GM18508 (cell line): Measurements from ENCODE around the gene DENND5A.
"Not testable (repeated sequence)": the region's sequence is repeated elsewhere in the genome, so short reads cannot be mapped to it uniquely, and the experiment has no call there.

Experiments used
- ATAC-seq: cut with Tn5 transposase; IDR thresholded peaks from one replicate; pipeline ENCODE4 v1.9.1; 2021; ENCODE audit warnings: moderate number of reproducible peaks; ENCODE audit not compliant: insufficient read depth, unreplicated experiment

Gene DENND5A

DNA sequence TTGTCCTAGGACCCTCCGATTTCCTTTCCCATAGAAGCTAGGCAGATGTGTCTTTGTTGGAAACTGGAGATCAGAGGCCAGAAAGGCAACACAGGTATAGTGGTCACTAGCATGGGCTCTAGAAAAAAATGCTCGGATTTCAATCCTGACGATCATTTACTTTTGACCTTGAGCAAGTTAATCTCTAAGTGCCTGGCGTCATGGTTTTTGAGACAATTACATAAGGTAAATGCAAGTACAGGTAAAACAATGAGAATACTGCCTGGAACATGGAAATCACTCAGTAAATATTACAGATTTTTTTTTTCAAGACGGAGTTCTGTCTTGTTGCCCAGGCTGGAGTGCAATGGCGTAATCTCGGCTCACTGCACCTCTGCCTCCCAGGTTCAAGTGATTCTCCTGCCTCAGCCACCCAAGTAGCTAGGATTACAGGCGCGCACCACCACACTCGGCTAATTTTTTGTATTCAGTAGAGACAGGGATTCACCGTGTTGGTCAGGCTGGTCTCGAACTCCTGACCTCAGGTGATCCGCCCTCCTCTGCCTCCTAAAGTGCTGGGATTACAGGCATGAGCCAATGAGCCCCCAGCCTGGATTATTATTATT lies 1.1 kb upstream of the DENND5A start:
- ATAC-seq = no peak

DNA sequence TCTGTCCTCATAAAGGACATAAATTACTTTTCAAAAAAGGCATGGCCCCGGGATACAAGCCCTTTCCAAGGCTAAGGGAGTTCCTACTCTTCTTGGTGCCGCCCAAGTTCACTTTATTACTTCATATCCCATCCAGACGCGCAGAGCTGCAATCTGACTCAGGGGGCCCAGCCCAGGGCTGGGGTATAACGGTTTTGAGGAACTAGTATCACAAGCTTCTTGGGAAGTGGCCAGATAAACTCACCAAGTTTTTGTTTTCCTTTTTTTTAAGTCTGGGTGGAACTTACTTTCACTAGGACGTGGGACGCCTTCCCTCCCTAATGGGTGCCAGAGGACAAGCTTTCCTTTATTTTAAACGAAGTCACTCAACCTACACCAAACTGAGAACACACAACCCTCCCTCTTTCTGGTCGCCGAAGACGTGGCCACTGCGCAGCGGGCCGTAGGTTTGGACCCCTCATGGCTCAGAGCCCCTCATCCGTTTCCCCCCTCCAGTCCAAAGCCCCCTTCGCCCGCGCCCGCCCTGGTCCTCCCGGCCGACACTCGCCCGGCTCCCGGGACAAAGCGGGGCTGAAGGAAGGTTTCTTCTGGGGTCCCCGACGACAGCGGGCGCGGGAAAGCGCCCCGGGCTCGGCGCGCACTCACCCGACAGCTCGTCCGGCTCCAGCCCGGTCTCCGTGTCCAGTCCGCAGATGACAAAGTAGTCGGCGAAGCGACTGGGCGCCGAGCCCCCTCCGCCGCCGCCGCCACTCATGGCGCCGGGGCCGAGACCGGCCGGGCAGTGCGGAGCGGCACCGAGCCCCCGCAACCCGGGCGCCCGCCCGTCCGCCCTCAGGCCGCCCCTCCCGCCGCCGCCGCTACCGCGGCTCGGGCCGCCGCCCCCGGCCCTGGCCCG lies 587 bp downstream of the DENND5A start:
- no peak for ATAC-seq

DNA sequence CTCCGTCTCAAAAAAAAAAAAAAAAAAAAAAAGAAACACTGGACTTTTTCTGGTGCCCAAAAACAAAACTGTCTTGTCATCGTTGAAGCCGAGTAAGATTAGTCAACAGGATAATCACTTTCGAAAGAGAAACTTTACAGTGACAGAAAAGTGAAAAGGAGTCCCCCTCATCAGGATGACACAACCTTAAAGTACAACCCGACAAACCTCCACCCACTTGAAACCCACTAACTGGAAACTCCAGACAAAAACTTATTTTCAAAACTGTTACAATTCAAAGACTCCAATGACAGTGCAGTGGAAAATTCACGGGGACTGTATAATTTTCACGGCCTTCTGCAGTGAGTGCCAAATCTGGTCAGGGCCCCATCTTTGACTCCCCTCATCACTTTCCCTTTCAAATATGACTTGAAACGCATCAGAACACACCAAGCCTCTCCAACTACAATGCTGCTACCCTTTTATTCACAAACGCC lies 1.3 kb downstream of the DENND5A start:
- ATAC-seq = peak; percentile 69

DNA sequence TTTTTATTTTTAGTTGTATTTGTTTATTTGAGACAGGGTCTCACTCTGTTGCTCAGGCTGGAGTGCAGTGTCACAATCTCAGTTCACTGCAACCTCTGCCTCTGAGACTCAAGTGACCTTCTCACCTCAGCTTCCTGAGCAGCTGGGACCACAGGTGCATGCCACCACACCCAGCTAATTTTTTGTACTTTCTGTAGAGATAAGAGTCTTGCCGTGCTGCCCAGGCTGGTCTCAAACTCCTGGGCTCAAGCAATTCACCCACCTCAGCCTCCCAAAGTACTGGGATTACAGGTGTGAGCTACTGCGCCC lies 4.4 kb downstream of the DENND5A start:
- ATAC-seq = not testable (repeated sequence)

DNA sequence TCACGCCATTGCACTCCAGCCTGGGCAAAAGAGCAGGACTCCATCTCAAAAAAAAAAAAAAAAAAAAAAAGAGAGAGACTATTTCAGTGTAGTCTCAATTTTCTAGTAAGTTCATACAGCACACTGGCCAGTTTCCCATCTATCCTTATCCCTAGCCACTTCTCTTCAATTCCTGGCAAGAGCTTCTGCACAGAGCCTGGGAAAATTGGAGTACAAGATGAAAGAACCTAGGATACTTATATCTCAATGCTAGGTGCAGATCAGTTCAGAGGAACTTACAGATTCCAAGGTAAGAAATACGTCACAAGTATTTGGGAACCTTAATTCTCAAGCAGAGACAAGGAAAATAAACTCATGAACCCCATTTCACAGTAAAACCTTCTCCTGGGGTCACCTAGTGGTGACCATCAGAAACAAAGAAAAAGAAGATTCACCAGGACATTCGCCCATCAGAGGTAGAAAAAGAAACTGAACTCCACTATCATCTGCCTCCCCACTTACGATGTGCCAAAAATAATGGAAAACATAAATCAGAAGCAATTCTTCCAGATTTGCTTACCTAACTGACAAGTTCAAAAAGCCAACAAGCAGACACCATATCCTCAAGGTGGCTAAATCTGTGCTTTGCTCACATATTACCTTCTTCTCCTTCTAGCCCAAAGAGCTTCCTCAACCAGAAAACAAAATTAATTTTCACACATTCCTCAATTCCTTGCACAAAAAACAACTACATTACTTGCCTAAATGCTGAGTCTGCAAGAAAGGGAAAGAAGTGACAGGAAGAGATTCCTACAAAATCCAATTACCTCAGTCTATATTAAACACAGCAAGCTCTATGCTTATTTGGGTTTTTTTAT lies 4.9 kb downstream of the DENND5A start:
- no peak for ATAC-seq

DNA sequence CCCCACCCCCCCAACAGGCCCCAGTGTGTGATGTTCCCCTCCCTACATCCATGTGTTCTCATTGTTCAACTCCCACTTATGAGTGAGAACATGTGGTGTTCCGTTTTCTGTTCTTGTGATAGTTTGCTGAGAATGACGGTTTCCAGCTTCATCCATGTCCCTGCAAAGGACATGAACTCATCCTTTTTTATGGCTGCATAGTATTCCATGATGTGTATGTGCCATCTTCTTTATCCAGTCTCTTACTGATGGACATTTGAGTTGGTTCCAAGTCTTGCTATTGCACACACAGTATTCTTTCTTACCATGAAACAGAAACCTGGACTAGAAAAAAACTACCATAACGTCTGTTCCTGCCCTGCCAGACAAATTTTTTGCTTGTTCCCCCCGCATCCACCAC lies 6.9 kb downstream of the DENND5A start:
- ATAC-seq = not testable (repeated sequence)

DNA sequence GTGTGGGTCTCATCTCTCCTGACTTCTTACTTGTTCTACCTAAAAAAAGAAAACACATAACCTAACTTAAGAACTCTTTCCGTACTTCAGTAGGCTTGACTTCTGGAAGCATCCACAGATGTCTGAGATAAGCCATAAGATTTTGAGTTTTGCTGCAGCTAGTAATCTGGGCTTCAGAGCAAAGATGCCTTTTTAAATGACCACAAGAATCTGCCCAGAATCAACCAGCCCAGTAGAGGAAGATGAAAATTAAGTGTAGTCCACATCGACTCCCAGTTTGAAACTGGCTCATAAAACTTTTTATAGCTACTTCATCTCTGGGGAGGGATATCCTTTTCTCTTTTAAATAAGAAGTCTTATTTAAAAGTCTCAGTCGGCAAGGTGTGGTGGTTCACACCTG lies 10.7 kb downstream of the DENND5A start:
- ATAC-seq = no peak

DNA sequence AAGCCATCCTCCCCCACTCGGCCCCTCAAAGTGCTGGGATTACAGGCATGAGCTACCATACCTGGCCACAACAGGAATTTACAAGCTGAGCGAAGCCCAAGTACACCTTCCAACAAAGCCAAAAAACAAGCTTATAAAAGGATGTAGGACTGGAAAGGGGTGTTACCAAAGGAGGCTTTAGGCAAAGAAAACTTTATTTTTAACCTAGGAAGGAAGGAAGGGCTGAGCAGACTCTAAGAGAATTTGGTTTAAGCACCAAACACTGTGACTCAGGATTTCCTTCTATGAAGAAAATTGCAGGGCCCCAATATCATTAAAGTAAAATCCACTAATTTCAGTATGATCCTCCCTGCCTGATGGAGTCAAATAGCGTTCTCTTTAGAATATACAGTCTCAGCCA lies 12.1 kb downstream of the DENND5A start:
- ATAC-seq = no peak

DNA sequence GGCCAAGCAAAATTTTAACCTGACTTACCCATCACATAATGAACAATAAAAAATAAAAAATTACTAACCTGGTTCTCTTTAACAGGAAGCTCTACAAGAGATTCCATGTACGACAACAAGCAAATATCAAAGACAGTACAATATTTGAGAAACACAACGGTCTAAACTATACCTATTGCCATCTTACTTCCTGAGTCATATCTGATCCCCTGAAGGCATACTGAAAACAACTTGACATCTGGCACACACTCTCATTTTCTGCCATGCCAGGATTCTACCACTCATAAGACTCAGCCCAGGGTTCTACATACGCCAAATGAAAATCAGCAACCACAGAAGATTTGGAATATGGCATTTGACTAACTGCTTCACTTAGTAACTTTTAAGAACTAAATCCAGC lies 13.8 kb downstream of the DENND5A start:
- ATAC-seq = no peak

DNA sequence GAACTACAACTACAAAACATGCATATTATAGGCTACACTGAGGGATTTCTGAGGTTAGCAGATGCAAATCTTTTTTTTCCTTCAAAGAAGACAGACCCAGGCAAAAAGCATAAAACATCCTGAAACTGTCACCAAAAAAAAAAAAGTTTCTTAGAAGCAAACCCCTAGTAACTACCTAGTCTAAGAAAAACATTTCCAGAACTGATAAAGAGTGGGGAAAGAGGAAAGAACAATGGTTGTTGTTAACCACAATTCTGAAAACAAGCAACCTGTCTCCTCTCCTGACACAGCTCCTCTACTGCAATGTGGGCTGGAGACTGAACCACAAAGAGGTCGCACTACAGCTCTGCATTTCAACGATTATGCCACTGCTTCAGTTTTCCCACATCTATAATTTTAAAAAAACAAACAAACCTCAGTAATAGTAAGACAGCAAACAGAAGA lies 15.0 kb downstream of the DENND5A start:
- peak; percentile 47 for ATAC-seq

DNA sequence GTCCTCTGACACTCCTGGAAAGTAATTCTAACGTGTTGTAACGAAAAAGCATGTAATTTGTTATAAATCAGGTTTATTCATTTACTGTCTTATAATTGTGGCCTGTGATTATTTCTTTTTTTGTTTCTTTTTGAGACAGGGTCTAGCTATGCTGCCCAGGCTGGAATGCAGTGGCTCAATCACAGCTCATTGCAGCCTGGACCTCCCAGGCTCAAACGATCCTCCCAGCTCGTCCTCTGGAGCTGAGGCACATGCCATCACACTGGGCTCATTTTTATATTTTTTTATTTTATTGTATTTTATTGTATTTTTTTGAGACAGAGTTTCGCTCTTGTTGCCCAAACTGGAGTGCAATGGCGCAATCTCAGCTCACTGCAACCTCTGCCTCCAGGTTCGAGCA lies 15.9 kb downstream of the DENND5A start:
- ATAC-seq = no peak

DNA sequence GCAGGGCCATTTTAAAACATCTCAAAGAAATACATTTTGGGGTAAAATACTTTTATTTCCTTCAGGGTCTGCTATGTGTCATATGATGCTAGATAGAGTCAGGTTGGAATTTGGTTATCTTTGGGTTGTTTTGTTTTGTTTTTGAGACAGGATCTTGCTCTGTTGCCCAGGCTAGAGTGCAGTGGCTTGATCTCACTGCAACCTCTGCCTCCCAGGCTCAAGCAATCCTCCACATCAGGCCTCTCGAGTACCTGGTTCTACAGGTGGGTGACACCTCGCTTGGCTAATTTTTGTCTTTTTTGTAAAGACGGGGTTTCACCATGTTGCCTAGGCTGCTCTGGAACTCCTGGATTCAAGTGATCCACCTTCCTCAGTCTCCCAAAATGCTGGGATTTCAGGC lies 17.3 kb downstream of the DENND5A start:
- no peak for ATAC-seq

DNA sequence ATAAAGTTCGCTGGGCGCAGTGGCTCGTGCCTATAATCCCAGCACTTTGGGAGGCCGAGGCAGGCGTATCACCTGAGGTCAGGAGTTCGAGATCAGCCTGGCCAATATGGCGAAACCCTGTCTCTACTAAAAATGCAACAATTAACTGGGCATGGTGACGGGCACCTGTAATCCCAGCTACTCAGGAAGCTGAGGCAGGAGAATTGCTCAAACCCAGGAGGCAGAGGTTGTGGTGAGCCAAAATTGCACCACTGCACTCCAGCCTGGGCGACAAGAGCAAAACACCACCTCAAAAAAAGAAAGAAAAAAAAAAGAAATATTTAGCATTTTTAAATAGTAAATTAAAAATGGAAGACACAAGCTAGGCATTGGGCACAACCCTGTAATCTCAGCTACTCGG lies 28.9 kb downstream of the DENND5A start:
- ATAC-seq = not testable (repeated sequence)

DNA sequence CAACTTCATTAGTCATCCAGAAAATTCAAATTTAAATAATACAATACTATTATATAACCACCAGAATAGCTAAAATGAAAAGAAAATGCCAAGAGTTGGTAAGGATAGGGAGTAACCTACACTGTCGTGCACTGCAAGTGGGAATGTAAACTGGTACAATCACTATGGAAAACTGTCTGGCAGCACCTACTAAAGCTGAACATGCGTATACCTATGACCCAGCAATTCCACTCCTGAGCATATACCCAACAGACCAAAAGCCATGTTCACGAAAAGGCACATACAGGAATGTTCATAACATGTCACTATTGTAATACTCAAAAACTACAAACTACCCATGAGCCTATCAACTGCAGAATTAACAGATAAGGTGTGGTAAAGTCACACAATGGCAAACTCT lies 32.7 kb downstream of the DENND5A start:
- no peak for ATAC-seq

DNA sequence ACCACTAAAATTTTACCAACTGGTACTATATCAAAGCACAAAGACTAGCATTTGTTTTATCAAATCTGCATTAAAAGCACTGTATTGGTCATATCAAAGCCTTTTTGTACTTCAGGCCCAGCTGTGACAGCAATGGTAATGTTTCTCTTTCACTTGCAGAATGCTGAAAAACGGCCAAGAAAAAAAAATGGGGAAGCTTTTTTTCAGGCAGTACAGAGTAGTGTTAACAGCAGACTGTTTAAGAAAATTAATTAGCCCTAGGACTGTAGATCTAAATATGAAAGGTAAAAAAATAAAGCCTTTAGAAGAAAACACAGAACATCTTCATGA lies 33.3 kb downstream of the DENND5A start:
- ATAC-seq = no peak

DNA sequence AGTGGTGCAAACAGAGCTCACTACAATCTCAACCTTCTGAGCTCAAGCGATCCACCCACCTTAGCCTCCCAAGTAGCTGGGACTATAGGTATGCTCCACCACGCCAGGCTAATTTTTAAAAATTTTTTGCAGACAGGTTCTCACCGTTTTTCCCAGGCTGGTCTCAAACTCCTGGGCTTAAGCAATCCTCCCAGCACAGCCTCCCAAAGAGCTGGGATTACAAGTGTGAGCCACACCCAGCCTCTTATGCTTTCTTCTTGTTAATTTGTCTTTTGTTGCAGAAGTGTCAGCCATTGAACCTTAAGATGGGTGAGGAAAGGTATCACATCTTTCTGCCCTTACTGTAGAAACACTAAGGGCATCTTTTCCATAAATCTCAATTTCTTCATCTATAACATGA lies 34.9 kb downstream of the DENND5A start:
- ATAC-seq = no peak

DNA sequence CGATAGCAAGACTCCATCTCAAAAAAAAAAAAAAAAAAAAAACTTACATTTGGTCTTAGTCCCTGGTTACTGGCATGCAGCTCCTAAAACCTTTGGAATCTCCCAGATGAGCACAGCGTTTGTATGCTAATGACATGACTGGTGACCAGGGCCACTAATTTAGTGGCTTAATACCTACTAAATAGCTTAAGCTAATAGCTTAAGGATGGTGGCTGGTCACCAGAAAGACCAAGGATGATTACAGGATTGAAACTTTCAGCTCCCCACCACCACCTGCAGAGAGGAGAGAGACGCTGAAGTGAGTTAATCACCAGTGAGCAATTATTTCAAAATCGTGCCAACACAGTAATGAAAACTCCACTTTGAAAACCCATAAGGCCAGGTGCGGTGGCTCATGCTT lies 37.1 kb downstream of the DENND5A start:
- no peak for ATAC-seq

DNA sequence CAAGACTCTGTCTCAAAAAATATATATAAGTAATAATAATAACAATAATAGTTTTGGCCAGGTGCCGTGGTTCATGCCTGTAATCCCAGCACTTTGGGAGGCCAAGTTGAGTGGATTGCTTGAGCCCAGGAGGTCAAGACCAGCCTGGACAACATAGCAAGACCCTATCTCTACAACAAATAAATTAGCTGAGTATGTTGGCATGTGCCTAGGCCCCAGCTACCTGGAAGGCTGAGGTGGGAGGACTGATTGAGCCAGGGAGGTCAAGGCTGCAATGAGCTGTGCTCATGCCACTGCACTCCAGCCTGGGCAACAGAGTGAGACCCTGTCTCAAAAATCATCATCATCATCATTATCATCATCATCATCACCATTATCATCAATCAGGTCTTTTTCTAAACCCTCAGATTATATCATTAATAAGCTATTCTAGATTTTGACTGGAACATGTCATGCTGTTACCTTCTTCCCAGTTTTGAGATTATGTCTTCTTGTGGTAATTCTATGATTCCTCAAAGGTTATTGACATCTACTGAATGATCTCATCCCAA lies 39.3 kb downstream of the DENND5A start:
- ATAC-seq = no peak

DNA sequence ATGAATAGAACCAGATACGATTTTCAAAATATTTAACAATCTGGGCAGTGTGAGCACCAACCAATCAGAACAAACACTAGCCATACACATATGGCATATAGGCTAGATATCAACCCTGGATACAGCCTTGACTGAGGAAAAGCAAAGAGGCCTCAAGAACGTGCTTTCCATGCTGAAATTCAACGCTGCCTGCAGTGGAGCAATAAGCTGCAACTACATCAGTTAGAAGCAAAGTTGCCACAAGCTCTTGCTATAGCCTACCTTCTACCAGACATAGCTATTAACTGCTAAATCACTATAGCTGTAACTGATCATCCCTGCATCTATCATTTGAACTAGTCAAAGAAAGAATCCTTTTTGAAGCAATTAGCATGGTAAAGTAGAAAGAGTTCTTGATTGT lies 42.5 kb downstream of the DENND5A start:
- ATAC-seq = no peak

DNA sequence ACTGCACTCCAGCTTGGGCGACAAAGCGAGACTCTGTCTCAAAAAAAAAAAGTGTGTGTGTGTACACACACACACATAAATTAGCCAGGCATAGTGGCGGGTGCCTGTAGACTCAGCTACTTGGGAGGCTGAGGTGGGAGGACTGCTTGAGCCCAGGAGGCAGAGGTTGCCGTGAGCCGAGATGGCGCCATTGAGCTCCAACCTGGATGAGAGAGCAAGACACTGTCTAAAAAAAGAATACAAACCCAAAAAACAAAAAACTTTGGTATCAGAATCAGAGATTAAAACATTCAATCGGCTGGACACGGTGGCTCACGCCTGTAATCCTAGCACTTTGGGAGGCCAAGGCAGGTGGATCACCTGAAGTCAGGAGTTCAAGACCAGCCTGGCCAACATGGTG lies 44.3 kb downstream of the DENND5A start:
- ATAC-seq = not testable (repeated sequence)

DNA sequence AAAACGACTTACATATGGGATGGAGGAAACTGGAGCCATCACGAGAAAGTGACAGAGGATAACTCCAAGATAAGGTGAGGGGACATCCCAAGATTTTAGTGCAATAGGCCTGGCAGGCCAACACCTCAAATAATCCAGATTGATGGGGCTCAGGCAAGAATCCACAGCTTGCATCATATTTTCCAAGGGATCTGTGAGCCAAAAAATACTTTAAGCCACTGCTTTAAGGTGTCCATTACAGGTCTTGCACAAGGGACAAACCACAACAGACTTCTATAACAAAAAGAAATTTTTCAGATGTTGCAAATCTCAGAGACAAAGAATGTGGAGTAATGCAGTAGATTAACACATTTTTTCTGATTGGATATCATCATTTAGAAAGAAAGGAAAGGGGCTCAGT lies 45.6 kb downstream of the DENND5A start:
- no peak for ATAC-seq
